ENCODE results near the gene KCNN3.
"Not testable (repeated sequence)": the region's sequence is repeated elsewhere in the genome, so short reads cannot be mapped to it uniquely, and the experiment has no call there.

The KCNN3 gene

GRCh38 chr1:154686507-154686906 is 183.6 kb downstream of the KCNN3 start:
- DNase-seq = no peak

GRCh38 chr1:154683820-154684219 is 186.3 kb downstream of the KCNN3 start:
- no peak for DNase-seq

GRCh38 chr1:154682254-154682653 is 187.8 kb downstream of the KCNN3 start:
- DNase-seq = no peak

DNA sequence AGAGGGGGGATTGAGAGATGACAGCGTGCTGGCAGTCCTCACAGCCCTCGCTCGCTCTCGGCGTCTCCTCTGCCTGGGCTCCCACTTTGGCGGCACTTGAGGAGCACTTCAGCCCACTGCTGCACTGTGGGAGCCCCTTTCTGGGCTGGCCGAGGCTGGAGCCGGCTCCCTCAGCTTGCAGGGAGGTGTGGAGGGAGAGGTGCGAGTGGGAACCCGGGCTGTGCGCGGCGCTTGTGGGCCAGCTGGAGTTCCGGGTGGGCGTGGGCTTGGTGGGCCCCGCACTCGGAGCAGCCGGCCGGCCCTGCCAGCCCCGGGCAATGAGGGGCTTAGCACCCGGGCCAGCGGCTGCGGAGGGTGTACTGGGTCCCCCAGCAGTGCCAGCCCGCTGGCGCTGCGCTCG is 192.2 kb downstream of the KCNN3 start:
- DNase-seq = not testable (repeated sequence)

- DNase-seq = not testable (repeated sequence)
These were observed 193.2 kb downstream of the KCNN3 start for GRCh38 chr1:154676847-154677246.

GRCh38 chr1:154674456-154674855 is 195.6 kb downstream of the KCNN3 start:
- not testable (repeated sequence) for DNase-seq

- not testable (repeated sequence) for DNase-seq
These were observed 197.8 kb downstream of the KCNN3 start for GRCh38 chr1:154672245-154672644.

GRCh38 chr1:154671412-154671811 is 198.7 kb downstream of the KCNN3 start:
- DNase-seq = not testable (repeated sequence)

DNA sequence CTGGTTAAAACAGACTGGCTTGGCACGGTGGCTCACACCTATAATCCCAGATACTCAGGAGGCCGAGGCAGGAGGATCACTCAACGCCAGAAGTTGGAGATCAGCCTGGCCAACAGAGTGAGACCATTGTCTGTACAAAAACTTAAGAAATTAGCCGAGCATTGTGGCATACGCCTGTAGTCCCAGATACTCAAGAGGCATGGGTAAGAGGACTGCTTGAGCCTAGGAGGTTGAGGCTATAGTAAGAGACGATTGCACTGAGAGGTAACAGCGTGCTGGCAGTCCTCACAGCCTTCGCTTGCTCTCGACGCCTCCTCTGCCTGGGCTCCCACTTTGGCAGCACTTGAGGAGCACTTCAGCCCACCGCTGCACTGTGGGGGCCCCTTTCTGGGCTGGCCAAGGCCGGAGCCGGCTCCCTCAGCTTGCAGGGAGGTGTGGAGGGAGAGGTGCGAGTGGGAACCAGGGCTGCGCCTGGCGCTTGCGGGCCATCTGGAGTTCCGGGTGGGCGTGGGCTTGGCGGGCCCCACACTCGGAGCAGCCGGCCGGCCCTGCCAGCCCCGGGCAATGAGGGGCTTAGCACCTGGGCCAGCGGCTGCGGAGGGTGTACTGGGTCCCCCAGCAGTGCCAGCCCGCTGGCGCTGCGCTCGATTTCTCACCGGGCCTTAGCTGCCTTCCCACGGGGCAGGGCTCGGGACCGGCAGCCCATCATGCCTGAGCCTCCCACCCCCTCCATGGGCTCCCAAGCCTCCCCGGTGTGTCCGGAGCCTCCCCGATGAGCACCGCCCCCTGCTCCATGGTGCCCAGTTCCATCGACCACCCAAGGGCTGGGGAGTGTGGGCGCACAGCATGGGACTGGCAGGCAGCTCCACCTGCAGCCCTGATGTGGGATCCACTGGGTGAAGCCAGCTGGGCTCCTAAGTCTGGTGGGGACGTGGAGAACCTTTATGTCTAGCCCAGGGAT is 199.5 kb downstream of the KCNN3 start:
- not testable (repeated sequence) for DNase-seq

GRCh38 chr1:154669464-154670282 is 200.4 kb downstream of the KCNN3 start:
- DNase-seq = no peak

DNA sequence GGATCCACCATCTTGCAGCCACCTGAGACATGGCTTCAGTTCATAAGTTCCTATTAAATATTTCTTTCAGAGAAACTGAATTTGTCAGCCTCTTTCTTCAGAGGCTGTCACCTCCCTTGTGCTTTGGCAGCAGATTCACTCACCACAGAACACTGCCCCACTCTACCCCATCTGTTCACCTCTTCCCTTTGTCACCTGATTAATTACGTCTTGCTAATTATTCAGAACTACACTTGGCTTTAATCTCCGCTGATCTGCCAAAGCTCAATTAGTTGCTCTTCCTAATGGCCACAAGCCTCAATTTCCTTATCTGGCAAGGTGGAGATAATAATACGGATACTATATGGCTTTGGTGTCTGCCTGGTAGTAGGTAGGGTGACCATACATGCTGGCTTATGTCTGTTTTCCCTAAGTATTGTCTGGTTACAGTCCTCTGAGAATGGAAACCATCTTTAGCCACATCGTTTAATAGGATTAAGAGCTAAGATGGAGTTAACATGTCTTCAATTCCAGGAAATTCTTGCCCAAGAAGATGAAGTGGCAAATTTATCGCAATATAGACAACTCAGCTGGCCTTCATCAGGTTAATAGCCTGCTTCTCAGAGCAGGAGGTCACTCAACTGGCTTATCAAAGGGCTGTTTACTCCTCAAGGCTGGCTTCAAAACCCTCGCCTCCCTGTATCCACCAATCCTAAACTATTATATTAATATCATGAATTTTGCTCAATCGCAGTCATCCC is 203.9 kb downstream of the KCNN3 start:
- DNase-seq = no peak

DNA sequence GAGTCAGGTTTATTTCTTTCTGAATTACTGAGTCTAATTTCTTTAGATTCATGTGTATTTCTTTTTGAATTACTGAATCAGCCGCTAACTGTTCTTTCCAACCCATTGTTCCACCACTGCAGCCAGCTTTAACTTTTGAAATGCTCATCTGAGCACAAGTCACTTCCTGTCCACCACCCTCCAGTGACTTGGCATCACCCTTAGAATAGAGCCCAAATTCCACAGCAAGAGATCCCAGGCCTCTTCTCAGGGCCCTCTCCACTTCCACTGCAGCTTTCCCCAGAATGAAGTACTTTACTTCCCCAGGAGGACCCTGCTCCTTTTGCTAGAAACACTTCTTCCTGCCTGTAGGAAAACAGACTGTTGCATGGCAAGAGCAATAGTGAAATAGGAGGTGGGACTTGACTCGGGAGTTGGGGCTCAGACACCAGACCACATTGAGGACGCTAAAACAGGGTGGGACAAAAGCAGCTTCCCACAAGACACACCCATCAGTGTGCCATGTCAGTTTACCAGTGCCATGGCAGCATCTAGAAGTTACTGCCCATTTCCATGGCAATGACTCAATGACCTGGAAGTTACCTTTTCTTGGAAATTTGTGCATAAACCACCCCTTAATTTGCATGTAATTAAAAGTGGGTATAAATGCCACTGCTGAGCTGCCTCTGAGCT is 205.6 kb downstream of the KCNN3 start:
- DNase-seq = no peak

- DNase-seq = no peak
These were observed 206.5 kb downstream of the KCNN3 start for GRCh38 chr1:154663471-154664060.

DNA sequence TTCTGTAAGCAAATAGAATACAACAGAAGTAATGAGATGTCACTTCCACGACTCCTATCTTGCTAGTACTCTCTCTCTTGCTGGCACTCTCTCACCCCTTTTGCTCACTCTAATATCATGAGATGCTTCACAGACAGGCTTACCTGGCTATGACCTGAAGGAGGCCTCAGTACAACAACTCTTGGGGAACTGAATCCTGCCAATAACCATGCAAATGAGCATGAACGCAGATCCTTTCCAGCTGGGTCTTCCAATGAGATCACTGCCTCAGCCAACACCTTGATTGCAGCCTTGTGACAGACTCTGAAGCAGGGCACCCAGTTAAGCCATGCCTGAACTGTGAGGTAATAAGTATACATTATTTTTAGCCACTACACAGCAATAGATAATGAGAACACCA is 209.0 kb downstream of the KCNN3 start:
- DNase-seq = no peak

DNA sequence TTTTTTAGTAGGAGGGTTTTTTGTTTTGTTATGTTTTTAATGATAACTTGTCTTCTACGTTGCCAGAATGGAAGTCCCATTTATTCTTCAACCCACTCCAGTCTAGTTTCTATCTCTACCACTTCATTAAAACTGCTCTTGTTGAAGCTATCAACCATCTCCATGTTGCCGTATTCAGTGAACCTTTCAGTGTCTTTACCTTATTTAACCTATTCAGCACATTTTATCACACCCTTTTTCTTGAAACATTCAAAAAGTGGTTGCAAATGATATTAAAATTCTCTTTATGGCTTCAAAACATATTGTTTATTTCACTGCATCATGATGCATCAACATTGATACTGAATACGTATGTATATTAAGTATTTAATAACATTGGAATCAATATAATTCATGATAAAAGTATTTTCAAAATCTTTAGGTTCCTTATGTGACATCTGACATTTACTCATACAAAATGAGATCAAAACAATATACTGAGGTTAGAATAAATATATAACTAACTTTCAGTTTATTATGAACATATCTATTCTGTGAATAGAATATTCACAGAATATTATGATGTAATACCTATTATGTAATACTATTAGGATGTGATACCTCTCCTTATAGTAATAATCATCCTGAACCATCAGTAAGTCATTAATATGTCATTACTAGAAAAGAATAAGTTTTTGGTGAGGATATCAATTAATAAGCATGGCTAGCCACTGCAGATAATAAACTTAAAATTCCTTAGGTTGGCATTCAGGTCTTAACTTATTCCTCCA is 210.1 kb downstream of the KCNN3 start:
- no peak for DNase-seq

GRCh38 chr1:154657556-154657955 is 212.5 kb downstream of the KCNN3 start:
- DNase-seq = no peak

DNA sequence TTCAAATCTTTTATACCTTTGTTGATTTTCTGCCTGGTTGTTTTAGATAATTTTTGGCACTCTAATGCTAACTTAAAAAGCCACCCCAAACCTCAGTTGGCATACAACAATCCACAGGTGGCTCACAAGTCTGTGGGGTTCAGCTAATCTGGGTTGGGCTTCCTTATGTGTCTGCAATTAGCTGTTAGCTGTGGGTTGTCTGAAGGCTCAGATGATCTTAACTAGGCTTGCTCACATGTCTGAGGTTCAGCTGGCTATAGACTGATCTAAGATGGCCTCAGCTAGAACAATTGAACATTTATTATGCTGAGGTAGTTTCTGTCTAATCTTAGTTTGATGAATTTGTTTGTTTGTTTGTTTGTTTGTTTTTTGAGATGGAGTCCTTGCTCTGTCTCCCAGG is 217.2 kb downstream of the KCNN3 start:
- no peak for DNase-seq

Measured in T1000 (cell line).